SU-DHL-6 (cell line): Measurements from ENCODE around the gene CYB5R4.

Source experiments
- H2AFZ ChIP-seq: fragments of 200-600 bp; sonication (generic); 2 replicates; pipeline ENCODE4 v1.6.1; 2014; ENCODE audit warnings: low read depth, mild to moderate bottlenecking, moderate library complexity, mixed read lengths, antibody characterized with exemption, low read length; ENCODE audit not compliant: severe bottlenecking
- H3F3A ChIP-seq: fragments of 200-600 bp; shearing (Covaris generic); 2 replicates; pipeline ENCODE4 v1.6.0; 2016; ENCODE audit warnings: antibody characterized with exemption, mild to moderate bottlenecking; ENCODE audit not compliant: insufficient read depth
- H3K27ac ChIP-seq: fragments of 200-600 bp; sonication (generic); 2 replicates; pipeline ENCODE4 v1.5.1; 2016; ENCODE audit warnings: low read depth, mild to moderate bottlenecking, low read length, moderate library complexity, mixed read lengths
- H3K27me3 ChIP-seq: fragments of 200-600 bp; sonication (generic), shearing (Covaris generic); 2 replicates; pipeline ENCODE4 v1.6.0; 2014; ENCODE audit warnings: mild to moderate bottlenecking, low read length
- H3K36me3 ChIP-seq: fragments of 200-600 bp; sonication (generic); 2 replicates; pipeline ENCODE4 v1.6.1; 2014; ENCODE audit warnings: mild to moderate bottlenecking, low read length, mixed read lengths
- H3K4me2 ChIP-seq: fragments of 300-600, 200-600 bp; shearing (Covaris generic), sonication (generic); 2 replicates; pipeline ENCODE4 v1.6.0; 2014; ENCODE audit warnings: low read length, low read depth, mild to moderate bottlenecking; ENCODE audit not compliant: poor library complexity, severe bottlenecking
- H3K4me3 ChIP-seq: fragments of 200-600 bp; sonication (generic); 2 replicates; pipeline ENCODE4 v1.5.1; 2014; ENCODE audit warnings: antibody characterized with exemption, low read length, mild to moderate bottlenecking, mixed read lengths; ENCODE audit not compliant: insufficient read depth, poor library complexity, severe bottlenecking
- H3K79me2 ChIP-seq: fragments of 200-600 bp; sonication (generic); 2 replicates; pipeline ENCODE4 v1.6.1; 2014; ENCODE audit warnings: mild to moderate bottlenecking, low read length, moderate library complexity; ENCODE audit not compliant: insufficient read depth
- H3K9ac ChIP-seq: fragments of 200-600 bp; sonication (generic); 2 replicates; pipeline ENCODE4 v1.7.0; 2014; ENCODE audit warnings: mild to moderate bottlenecking, low read length
- H3K9me2 ChIP-seq: fragments of 200-600 bp; sonication (generic); replicated peaks from 2 replicates; pipeline ENCODE4 v1.6.1; 2014; ENCODE audit warnings: low read length; ENCODE audit not compliant: insufficient read depth
- H3K9me3 ChIP-seq: fragments of 200-600 bp; sonication (generic); 2 replicates; pipeline ENCODE4 v1.6.1; 2014; ENCODE audit warnings: low read length, mixed read lengths; ENCODE audit not compliant: insufficient read depth
- H4K20me1 ChIP-seq: fragments of 200-600 bp; sonication (generic); 2 replicates; pipeline ENCODE4 v1.6.1; 2014; ENCODE audit warnings: low read depth, mild to moderate bottlenecking, antibody characterized with exemption, low read length, moderate library complexity, mixed read lengths
- CTCF ChIP-seq: fragments of 200-600 bp; sonication (generic); IDR thresholded peaks from one replicate; pipeline ENCODE4 v1.5.1; 2017; ENCODE audit warnings: antibody characterized with exemption, mild to moderate bottlenecking, low read length, moderate library complexity; ENCODE audit not compliant: insufficient read depth, poor library complexity, severe bottlenecking
- EZH2phosphoT487 ChIP-seq: fragments of 200-600 bp; sonication (generic), shearing (Covaris generic); conservative IDR thresholded peaks from 2 replicates; pipeline ENCODE4 v1.6.1; 2018; ENCODE audit warnings: mild to moderate bottlenecking, antibody characterized with exemption, low read length, moderate library complexity, mixed read lengths

CYB5R4 gene

DNA sequence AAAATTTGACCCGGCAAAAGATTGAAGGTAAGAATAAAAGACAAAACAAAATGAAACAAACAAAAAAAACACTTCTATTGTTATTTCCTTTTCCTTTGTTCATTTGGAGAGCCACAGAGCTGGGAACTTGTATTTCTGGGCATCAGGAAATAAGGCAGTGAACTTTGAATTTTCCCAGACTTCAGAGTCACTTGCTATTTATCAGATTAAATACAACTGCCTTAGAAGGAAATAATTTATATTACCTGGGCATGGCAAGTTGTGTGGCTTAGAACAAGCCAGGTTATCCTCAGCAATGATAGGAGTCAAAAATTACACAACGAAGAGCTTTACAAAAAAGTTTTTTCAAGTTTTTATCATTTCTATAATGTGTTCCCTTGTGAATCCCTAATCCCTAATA, 153.9 kb downstream of the CYB5R4 start:
- Histone ChIP-seq H3F3A (no peaks in the 10 kb centered on the region), H3K9me3 (no peaks in the 10 kb centered on the region), H3K27ac (no peak overlapping the region), H4K20me1 (no peaks in the 10 kb centered on the region), H2AFZ (no peak overlapping the region), H3K9ac (no peak overlapping the region), H3K36me3 (no peaks in the 10 kb centered on the region), H3K9me2 (no peaks in the 10 kb centered on the region), H3K4me3 (no peak overlapping the region), H3K4me2 (no peak overlapping the region), H3K79me2 (no peaks in the 10 kb centered on the region), H3K27me3 (no peaks in the 10 kb centered on the region)
- TF ChIP-seq EZH2phosphoT487 (no peak), CTCF (no peak)

GRCh38 chr6:84013931-84014330, 154.4 kb downstream of the CYB5R4 start:
- no peaks in the 10 kb centered on the region for H3K27me3 ChIP-seq
- TF ChIP-seq CTCF = no peak
- TF ChIP-seq EZH2phosphoT487 = no peak
- no peak overlapping the region for H2AFZ ChIP-seq
- H3K9me3 ChIP-seq = no peaks in the 10 kb centered on the region
- no peaks in the 10 kb centered on the region for H3K9me2 ChIP-seq
- H3K4me3 ChIP-seq = no peak overlapping the region
- no peak overlapping the region for H3K27ac ChIP-seq
- H4K20me1 ChIP-seq = no peaks in the 10 kb centered on the region
- no peak overlapping the region for H3K9ac ChIP-seq
- no peaks in the 10 kb centered on the region for H3K36me3 ChIP-seq
- H3K4me2 ChIP-seq = no peak overlapping the region
- H3F3A ChIP-seq = no peaks in the 10 kb centered on the region
- no peaks in the 10 kb centered on the region for H3K79me2 ChIP-seq

DNA sequence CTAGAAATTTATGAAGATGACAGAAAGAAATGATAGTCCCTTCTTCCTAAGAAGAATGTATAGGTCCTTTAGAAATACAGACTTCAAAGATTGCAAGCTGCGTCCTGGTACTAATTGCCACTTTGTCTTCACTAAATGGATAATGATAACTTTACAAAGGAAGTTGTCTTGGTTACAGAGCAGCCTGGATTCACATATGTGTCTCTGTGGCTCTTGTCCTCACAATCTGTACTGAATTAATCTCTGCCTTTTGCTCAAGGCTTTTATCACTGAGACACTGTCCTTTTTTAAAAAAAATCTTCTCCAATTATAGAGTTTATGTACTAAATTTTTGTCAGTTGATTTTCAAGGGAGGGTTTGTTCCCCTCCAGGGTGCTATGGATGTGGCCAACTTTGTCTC, 156.5 kb downstream of the CYB5R4 start:
- H3K27ac ChIP-seq = no peak overlapping the region
- no peaks in the 10 kb centered on the region for H3K9me3 ChIP-seq
- no peak overlapping the region for H3K4me3 ChIP-seq
- no peaks in the 10 kb centered on the region for H3F3A ChIP-seq
- H3K79me2 ChIP-seq = no peaks in the 10 kb centered on the region
- no peak overlapping the region for H3K9ac ChIP-seq
- TF ChIP-seq EZH2phosphoT487 (no peak), CTCF (no peak)
- no peak overlapping the region for H3K4me2 ChIP-seq
- H3K9me2 ChIP-seq = no peaks in the 10 kb centered on the region
- H4K20me1 ChIP-seq = no peaks in the 10 kb centered on the region
- no peaks in the 10 kb centered on the region for H3K36me3 ChIP-seq
- H2AFZ ChIP-seq = no peak overlapping the region
- no peaks in the 10 kb centered on the region for H3K27me3 ChIP-seq
